ENCODE measurements around the gene MPRIP.

- no peak for TF ChIP-seq CTCF (IDR thresholded peaks at IDR 0.05)
- TF ChIP-seq POLR2A (IDR thresholded peaks at IDR 0.05) = no peak
Observed at GRCh38 chr17:17064322-17064721, 22.1 kb downstream of the MPRIP start.

Measured in body of pancreas (tissue), 4 donors.